Measurements from ENCODE around the gene TNF. TPM values are rescaled to one million over a fixed set of nuclear protein-coding genes. Genes with fewer than 3 reads are reported as not detected.

The TNF gene
- total RNA-seq, 2 experiments from 2014 or later: 2.5 to 3.5 TPM

GRCh38 chr6:31528307-31528777, 47.0 kb upstream of the TNF start:
- peaks cover 52% of the 10 kb centered on the region for H3K36me3 ChIP-seq (ENCODE audit: insufficient read depth, low read length)
- no peak overlapping the region for H2AFZ ChIP-seq (ENCODE audit: low read length)
- POLR2A ChIA-PET: interaction anchor here (1.5 kb wide), 1 partner anchor 13 kb away, joined by 4 read pairs; the partner anchor contains the start of gene DDX39B
- no peak overlapping the region for H3K4me2 ChIP-seq (ENCODE audit: low read length)
- H3K4me3 ChIP-seq (ENCODE audit: low read depth, low read length, poor library complexity, severe bottlenecking): no peak overlapping the region
- no peaks in the 10 kb centered on the region for H3K9me3 ChIP-seq (ENCODE audit: low read length)
- no peak for TF ChIP-seq CTCF (conservative IDR thresholded peaks at IDR 0.05; ENCODE audit: low read length)
- TF ChIP-seq EZH2phosphoT487 (IDR thresholded peaks at IDR 0.05; ENCODE audit: borderline replicate concordance, low read depth, low read length): no peak
- intact Hi-C loops (cut with micrococcal nuclease; ENCODE audit: unreplicated experiment): no loop called here
- H4K20me1 ChIP-seq (ENCODE audit: insufficient read depth, low read length): peaks cover 5% of the 10 kb centered on the region; the same call in 1 of the 2 replicates
- no peaks in the 10 kb centered on the region for H3K79me2 ChIP-seq (ENCODE audit: insufficient read depth, low read depth, low read length)
- H3K4me1 ChIP-seq (ENCODE audit: insufficient read depth, low read length, poor library complexity, severe bottlenecking): no peaks in the 10 kb centered on the region
- CTCF ChIA-PET (ENCODE audit: unreplicated experiment): no interaction called here
- no peak overlapping the region for H3K27ac ChIP-seq (ENCODE audit: low read depth, low read length, poor library complexity, severe bottlenecking)
- no peaks in the 10 kb centered on the region for H3K9me2 ChIP-seq (ENCODE audit: insufficient read depth, low read length)
- no TSS peak for BruUV-seq (replicated peaks)
- no peak for DNase-seq (ENCODE audit: low spot score)

GRCh38 chr6:31528821-31529328, 46.5 kb upstream of the TNF start, which contains the start of gene MCCD1:
MCCD1 (plus strand) TSS chr6:31528962; CDS start chr6:31529015, 53 bp downstream.
- no peaks in the 10 kb centered on the region for H3K79me2 ChIP-seq (ENCODE audit: insufficient read depth, low read depth, low read length)
- H4K20me1 ChIP-seq (ENCODE audit: insufficient read depth, low read length): peaks cover 5% of the 10 kb centered on the region; the same call in 1 of the 2 replicates
- no peak for DNase-seq (ENCODE audit: low spot score)
- H3K9me3 ChIP-seq (ENCODE audit: low read length): no peaks in the 10 kb centered on the region
- H3K9me2 ChIP-seq (ENCODE audit: insufficient read depth, low read length): no peaks in the 10 kb centered on the region
- ChIA-PET CTCF (ENCODE audit: unreplicated experiment) (no interaction called here), POLR2A (interaction anchor here (1.5 kb wide), 1 partner anchor 13 kb away, joined by 4 read pairs; the partner anchor contains the start of gene DDX39B)
- intact Hi-C loops (cut with micrococcal nuclease; ENCODE audit: unreplicated experiment): no loop called here
- peaks cover 58% of the 10 kb centered on the region for H3K36me3 ChIP-seq (ENCODE audit: insufficient read depth, low read length)
- no TSS peak for BruUV-seq (replicated peaks)
- no peak within 1 kb of the TSS for H3K4me3 ChIP-seq (ENCODE audit: low read depth, low read length, poor library complexity, severe bottlenecking)
- no peak within 1 kb of the TSS for H3K27ac ChIP-seq (ENCODE audit: low read depth, low read length, poor library complexity, severe bottlenecking)
- H3K4me2 ChIP-seq (ENCODE audit: low read length): no peak within 1 kb of the TSS
- TF ChIP-seq EZH2phosphoT487 (IDR thresholded peaks at IDR 0.05; ENCODE audit: borderline replicate concordance, low read depth, low read length) (no peak), CTCF (conservative IDR thresholded peaks at IDR 0.05; ENCODE audit: low read length) (no peak)
- H2AFZ ChIP-seq (ENCODE audit: low read length): no peak within 1 kb of the TSS
- no peaks in the 10 kb centered on the region for H3K4me1 ChIP-seq (ENCODE audit: insufficient read depth, low read length, poor library complexity, severe bottlenecking)
